Endodermal cell (in vitro differentiated cells): Measurements from ENCODE around the gene SUPT4H1. TPM values are rescaled to one million over a fixed set of nuclear protein-coding genes. Genes with fewer than 3 reads are reported as not detected.
A peak's percentile ranks its signal among the peaks of the same experiment; 100 is the strongest.

Experiments
- DNase-seq: peaks from one replicate; pipeline ENCODE4 v3.0.0-alpha.2; 2017
- H3K27ac ChIP-seq: 2 replicates; pipeline ENCODE4 v1.5.1; 2013; ENCODE audit warnings: mild to moderate bottlenecking, low read depth, low read length, moderate library complexity
- H3K27me3 ChIP-seq: 2 replicates; pipeline ENCODE4 v1.6.1; 2013; ENCODE audit warnings: mild to moderate bottlenecking, low read length, moderate library complexity; ENCODE audit not compliant: insufficient read depth, control insufficient read depth, poor library complexity, severe bottlenecking
- H3K36me3 ChIP-seq: 2 replicates; pipeline ENCODE4 v1.7.0; 2013; ENCODE audit warnings: mild to moderate bottlenecking, low read length, moderate library complexity; ENCODE audit not compliant: control insufficient read depth, insufficient read depth
- H3K4me1 ChIP-seq: one replicate; pipeline ENCODE4 v1.7.0; 2013; ENCODE audit warnings: low read length; ENCODE audit not compliant: control insufficient read depth, insufficient read depth
- H3K4me3 ChIP-seq: 2 replicates; pipeline ENCODE4 v1.5.1; 2013; ENCODE audit warnings: mild to moderate bottlenecking, low read length, moderate library complexity
- H3K9ac ChIP-seq: 2 replicates; pipeline ENCODE4 v1.6.1; 2013; ENCODE audit warnings: mild to moderate bottlenecking, low read length, moderate library complexity; ENCODE audit not compliant: poor library complexity, severe bottlenecking; ENCODE audit errors: extremely low read depth
- H3K9me3 ChIP-seq: 2 replicates; pipeline ENCODE4 v1.6.1; 2013; ENCODE audit warnings: mild to moderate bottlenecking, low read length, moderate library complexity; ENCODE audit not compliant: control insufficient read depth
- H3K27ac Mint-ChIP-seq: 2 replicates; pipeline ENCODE4 v1.8.0; 2020; ENCODE audit warnings: mixed read lengths
- H3K27me3 Mint-ChIP-seq: 2 replicates; pipeline ENCODE4 v1.8.0; 2021; ENCODE audit warnings: mild to moderate bottlenecking, mixed read lengths; ENCODE audit not compliant: insufficient read depth
- H3K36me3 Mint-ChIP-seq: 2 replicates; pipeline ENCODE4 v1.8.0; 2020; ENCODE audit warnings: low read depth, mixed read lengths
- H3K4me1 Mint-ChIP-seq: 2 replicates; pipeline ENCODE4 v1.8.0; 2020; ENCODE audit warnings: mixed read lengths
- H3K4me3 Mint-ChIP-seq: 2 replicates; pipeline ENCODE4 v1.8.0; 2020; ENCODE audit warnings: mild to moderate bottlenecking, moderate library complexity, mixed read lengths
- H3K9me3 Mint-ChIP-seq: 2 replicates; pipeline ENCODE4 v1.8.0; 2020; ENCODE audit warnings: mild to moderate bottlenecking, mixed read lengths
- WGBS, 2 experiments: methylation state at CpG; one replicate each; pipeline versions ENCODE4 v1.1.5 to v1.1.7; 2013; ENCODE audit warnings: missing lambda C conversion rate in 2 of 2, mixed read lengths in 1 of 2; ENCODE audit not compliant: insufficient coverage in 1 of 2, insufficient read length in 1 of 2; 5-methylcytosine and 5-hydroxymethylcytosine counted together
- total RNA-seq, 2 donors: library from RNA; stranded (reverse); fragmentation: NEBNext Ultra II Directional in 1 of 2; extraction: Animal tissue kit (Norgen Biotek cat#: 25700) in 1 of 2; gene quantifications; 2 replicates in 1 of 2; 3 replicates in 1 of 2; pipeline ENCODE4 v1.2.1, GENCODE V29; 2021
- TF ChIP-seq, protein P1 (sequence below): fragments of 200-600 bp; sonication (generic); conservative IDR thresholded peaks from 2 replicates; pipeline ENCODE4 v1.5.0; 2021; ENCODE audit warnings: antibody characterized with exemption, mild to moderate bottlenecking

The SUPT4H1 gene
- total RNA-seq, 2 donors from 2014 or later: 97.2 to 98.8 TPM

DNA sequence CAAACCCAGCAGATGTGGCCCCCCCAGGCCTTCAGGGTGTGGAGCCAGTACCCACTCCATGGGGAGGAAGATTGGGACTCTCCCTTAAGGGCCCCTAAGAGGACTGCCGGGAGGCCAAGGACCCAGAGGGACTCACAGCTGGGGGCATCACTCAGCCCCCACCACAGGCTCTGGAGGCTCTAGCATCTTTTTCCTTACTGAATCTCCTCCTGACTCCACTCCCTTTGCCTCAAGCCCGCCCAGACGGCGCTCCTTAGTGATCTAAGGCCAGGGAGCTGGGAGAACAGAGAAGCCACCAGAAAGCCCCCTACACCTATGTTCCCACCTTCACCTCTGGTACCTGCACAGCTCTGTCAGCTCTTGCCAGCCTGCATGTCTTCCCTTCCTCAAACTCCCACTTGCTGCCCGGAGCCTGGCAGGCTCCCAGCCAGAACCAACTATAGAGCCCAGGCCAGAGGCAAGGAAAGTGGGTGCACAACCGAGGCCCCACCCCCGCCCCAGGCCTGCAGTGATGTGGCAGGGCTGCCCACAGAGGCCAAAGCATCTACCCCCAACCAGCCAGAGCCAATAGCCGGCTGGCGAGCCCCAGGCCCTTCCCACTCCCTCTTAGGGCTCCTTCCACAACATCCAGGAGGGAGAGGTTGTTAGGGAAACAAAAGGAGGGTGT lies 48.9 kb downstream of the SUPT4H1 start:
- peak; percentile 65 for DNase-seq

DNA sequence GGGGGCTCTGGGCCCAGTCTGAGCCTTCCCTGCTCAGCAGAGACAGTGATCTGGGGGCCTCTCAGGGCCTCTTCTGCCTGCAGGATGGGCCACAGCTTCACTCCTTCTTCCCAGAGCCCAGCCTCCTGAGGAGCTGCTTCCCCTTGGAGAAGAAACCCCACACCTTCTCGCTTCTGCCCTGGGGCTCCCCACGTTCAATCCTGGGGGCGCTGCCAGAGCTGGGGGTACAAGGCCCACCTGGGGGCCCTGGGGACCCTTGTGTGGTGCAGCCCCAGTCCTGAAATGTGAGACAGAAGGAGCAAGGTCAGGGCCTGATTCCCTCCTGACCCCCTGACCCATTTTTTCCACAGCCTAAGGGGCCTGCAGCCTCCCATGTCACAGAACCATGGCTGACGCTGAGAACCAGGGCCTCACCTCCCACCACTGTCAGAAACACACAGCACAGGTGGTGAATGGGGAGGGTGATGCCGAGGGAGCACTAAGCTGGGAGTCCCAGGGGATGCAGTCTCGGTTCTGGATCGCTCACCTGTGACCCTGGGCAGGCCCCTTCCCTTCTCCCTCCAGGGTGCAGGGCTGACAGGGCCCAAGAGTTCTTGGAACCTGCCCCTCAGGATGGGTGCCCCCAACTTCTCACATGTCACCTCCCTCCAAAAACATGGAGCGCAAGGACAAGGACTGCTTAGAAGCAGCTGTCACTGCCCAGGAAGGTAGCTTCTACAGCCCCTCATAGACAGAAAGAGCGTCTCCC lies 49.7 kb downstream of the SUPT4H1 start:
- Histone ChIP-seq H3K9ac (no peak overlapping the region), H3K9me3 (no peaks in the 10 kb centered on the region), H3K4me3 (no peak overlapping the region), H3K4me1 (no peaks in the 10 kb centered on the region), H3K27me3 (no peaks in the 10 kb centered on the region), H3K36me3 (no peaks in the 10 kb centered on the region), H3K27ac (no peak overlapping the region)
- TF ChIP-seq, protein P1, sequence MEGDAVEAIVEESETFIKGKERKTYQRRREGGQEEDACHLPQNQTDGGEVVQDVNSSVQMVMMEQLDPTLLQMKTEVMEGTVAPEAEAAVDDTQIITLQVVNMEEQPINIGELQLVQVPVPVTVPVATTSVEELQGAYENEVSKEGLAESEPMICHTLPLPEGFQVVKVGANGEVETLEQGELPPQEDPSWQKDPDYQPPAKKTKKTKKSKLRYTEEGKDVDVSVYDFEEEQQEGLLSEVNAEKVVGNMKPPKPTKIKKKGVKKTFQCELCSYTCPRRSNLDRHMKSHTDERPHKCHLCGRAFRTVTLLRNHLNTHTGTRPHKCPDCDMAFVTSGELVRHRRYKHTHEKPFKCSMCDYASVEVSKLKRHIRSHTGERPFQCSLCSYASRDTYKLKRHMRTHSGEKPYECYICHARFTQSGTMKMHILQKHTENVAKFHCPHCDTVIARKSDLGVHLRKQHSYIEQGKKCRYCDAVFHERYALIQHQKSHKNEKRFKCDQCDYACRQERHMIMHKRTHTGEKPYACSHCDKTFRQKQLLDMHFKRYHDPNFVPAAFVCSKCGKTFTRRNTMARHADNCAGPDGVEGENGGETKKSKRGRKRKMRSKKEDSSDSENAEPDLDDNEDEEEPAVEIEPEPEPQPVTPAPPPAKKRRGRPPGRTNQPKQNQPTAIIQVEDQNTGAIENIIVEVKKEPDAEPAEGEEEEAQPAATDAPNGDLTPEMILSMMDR: no peak
- no peak overlapping the region for H3K4me3 Mint-ChIP-seq
- whole genome bisulfite sequencing, 2 experiments: 83 to 88% methylated on average over 3 to 9 of the region's 9 CpGs
- no peaks in the 10 kb centered on the region for H3K4me1 Mint-ChIP-seq
- peaks cover 3% of the 10 kb centered on the region for H3K36me3 Mint-ChIP-seq
- H3K27me3 Mint-ChIP-seq: peaks cover 3% of the 10 kb centered on the region
- no peak for DNase-seq
- H3K9me3 Mint-ChIP-seq: no peaks in the 10 kb centered on the region
- H3K27ac Mint-ChIP-seq: no peak overlapping the region

More for the DNA sequence above, 48.9 kb downstream of the SUPT4H1 start:
- H3K36me3 Mint-ChIP-seq: peaks cover 3% of the 10 kb centered on the region
- H3K4me3 Mint-ChIP-seq: no peak overlapping the region
- Histone ChIP-seq H3K9ac (no peak overlapping the region), H3K4me3 (no peak overlapping the region), H3K36me3 (no peaks in the 10 kb centered on the region), H3K4me1 (no peaks in the 10 kb centered on the region), H3K27ac (no peak overlapping the region), H3K9me3 (no peaks in the 10 kb centered on the region), H3K27me3 (no peaks in the 10 kb centered on the region)
- H3K4me1 Mint-ChIP-seq: no peaks in the 10 kb centered on the region
- TF ChIP-seq, protein P1: no peak
- H3K27me3 Mint-ChIP-seq: peaks cover 3% of the 10 kb centered on the region
- H3K27ac Mint-ChIP-seq: no peak overlapping the region
- no peaks in the 10 kb centered on the region for H3K9me3 Mint-ChIP-seq
- WGBS, 2 experiments: 83 to 94% methylated on average over 3 to 8 of the region's 9 CpGs

DNA sequence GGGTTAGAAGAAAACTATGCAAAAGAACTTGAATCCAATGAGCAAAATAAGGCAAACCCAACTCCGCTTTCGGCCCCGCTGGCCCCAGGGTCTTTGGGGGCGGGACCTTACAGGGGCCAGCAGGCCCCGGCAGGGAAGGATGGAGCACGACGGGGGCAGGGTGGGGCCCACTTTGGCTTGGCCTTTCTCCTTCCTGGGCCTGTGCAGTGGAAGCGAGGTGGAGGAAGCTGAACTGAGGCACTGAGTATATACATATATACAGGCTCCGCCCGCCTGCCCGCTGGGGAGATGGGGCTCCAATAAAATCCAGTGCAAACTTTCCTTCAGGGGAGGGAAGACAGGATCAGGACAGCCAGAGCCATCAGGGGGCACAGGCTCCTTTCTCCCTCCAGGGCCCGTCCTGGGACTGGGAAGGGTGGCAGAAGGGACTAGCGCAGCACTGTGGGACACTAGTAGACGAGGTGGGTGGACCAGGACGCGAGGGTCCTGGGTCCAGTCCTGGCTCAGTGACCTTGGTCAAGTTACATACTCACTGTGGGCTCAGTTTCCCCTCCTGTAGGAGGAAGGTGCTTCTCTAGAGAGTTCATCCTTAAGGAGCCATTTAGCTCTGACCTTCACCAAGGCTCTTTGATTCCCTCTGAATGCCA lies 50.4 kb downstream of the SUPT4H1 start:
- WGBS, 2 experiments: 86 to 96% methylated on average over 9 to 16 of the region's 16 CpGs
- peaks cover 3% of the 10 kb centered on the region for H3K27me3 Mint-ChIP-seq
- H3K9me3 Mint-ChIP-seq: no peaks in the 10 kb centered on the region

More for the DNA sequence above, 50.4 kb downstream of the SUPT4H1 start:
- Histone ChIP-seq H3K4me3 (no peak overlapping the region), H3K4me1 (no peaks in the 10 kb centered on the region), H3K27ac (no peak overlapping the region), H3K36me3 (no peaks in the 10 kb centered on the region), H3K9ac (no peak overlapping the region), H3K9me3 (no peaks in the 10 kb centered on the region), H3K27me3 (no peaks in the 10 kb centered on the region)
- Mint-ChIP-seq H3K4me1 (no peaks in the 10 kb centered on the region), H3K4me3 (no peak overlapping the region), H3K36me3 (no peaks in the 10 kb centered on the region), H3K27ac (no peak overlapping the region)
- TF ChIP-seq, protein P1: no peak
- no peak for DNase-seq
